Measurements from ENCODE around the gene TRMT44. TPM values are rescaled to one million over a fixed set of nuclear protein-coding genes. Genes with fewer than 3 reads are reported as not detected.

TRMT44 gene
- total RNA-seq, 4 donors from 2014 or later = 9.1 to 37.1 (median 22.5) TPM

DNA sequence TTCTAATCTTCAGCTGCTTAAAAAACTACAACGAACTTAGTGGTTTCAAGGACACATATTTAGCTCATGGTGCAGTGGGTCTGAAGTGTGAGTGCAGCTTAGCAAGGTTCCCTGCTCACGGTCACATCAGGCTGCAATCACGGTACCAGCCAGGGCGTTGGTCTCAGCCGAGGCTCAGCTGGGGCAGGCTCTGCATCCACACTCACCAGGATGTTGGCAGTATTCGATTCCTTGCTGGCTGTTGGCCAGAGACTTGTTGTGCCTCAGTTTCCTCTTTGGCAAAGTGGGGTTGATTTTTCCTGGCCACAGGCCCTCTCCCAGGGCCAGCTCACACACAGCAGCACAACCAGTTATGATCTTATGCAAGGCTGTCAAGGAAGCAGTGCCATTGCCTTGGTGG, 61.8 kb downstream of the TRMT44 start:
- TF ChIP-seq, protein P1, sequence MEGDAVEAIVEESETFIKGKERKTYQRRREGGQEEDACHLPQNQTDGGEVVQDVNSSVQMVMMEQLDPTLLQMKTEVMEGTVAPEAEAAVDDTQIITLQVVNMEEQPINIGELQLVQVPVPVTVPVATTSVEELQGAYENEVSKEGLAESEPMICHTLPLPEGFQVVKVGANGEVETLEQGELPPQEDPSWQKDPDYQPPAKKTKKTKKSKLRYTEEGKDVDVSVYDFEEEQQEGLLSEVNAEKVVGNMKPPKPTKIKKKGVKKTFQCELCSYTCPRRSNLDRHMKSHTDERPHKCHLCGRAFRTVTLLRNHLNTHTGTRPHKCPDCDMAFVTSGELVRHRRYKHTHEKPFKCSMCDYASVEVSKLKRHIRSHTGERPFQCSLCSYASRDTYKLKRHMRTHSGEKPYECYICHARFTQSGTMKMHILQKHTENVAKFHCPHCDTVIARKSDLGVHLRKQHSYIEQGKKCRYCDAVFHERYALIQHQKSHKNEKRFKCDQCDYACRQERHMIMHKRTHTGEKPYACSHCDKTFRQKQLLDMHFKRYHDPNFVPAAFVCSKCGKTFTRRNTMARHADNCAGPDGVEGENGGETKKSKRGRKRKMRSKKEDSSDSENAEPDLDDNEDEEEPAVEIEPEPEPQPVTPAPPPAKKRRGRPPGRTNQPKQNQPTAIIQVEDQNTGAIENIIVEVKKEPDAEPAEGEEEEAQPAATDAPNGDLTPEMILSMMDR (IDR thresholded peaks at IDR 0.05; ENCODE audit: low read depth) = no peak

DNA sequence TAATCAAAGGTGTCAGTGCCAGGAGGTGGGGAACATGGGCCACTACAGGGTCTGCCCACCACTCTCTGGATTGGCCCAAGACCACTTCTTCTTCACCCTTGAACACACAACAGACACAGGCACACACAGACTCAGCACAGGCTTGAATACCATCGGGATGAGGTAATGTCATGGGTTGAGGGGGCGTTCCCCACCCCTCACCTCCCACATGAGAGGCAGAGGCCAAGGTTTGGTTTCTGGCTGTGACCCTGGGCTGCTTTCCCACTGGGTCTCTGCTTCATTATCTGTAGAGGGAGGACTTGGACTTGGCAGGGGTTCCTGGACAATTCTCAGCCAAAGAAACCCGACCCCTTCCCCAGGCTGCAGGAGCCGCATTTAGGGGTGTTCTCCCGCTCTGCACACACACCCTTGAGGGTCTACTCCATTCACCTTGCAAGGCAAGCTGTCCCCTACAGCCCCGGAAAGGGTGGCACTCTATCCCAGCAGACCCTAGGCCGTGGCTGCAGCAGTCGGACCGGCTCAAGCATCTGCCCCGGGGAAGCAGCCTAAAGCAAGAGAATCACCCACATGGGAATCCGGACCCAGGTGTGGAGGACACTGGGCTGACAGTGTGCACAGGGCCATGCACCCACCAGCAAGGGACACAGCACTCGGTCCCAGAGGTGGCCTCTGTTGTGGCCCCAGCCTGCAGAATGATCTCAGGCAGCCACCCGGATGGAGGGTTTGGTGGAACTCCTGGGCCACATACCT, 62.4 kb downstream of the TRMT44 start:
- TF ChIP-seq, protein P1 (IDR thresholded peaks at IDR 0.05; ENCODE audit: low read depth) = no peak

DNA sequence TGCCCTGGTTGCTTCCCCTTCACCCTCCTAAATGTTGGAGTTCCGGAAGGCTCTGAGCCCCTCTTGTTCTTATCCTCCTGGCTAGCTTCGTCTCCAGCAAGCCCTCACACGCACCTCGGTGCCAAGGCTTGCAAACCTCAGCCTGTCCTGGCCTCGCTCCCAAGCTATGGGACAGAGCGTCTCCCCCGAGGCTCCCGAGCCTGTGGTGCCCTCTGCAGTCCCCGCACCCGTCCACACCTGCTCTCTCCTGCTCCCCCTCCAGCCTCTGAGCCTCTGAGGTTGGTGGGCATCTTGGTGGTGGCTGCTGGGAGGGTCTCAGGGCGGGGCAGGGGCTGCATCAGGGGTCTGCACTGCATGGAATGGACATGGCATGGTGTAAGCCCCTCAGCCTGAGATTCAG, 63.2 kb downstream of the TRMT44 start:
- TF ChIP-seq, protein P1 (IDR thresholded peaks at IDR 0.05; ENCODE audit: low read depth) = no peak

DNA sequence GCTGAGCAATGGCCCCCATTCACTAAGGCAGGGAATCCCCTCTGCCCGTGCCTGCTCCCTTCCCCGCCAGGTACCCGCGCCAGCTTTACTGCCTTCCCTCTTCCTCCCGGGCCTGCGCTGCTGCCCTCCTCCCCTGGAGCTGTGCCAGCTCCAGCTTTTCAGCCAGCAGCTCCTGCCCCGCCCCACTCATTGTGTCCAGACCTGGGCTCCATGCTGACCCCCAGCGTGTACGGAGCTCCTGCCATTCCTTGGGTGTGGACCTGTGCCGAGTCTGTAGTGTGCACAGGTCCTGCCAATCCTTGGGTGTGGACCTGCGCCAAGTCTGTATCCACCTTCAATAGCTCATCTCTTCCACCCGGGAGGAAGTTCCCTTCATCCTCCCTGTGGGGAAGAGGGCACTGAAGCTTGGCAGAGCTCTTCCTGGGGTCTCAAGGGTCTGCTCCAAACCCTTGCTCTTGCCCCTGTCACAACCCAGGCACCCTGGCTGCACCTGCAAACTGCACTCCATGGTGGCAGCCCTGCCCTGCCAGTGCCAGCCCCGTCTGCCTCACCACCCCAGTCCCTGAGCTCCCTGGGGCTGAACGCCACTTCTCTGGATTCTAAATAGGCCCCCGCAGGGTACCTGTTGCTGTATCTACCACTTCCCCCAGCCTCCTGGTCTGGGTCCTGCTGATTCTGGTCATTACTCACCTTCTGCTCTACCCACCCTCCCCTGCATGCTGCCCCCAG, 63.9 kb downstream of the TRMT44 start:
- TF ChIP-seq, protein P1 (IDR thresholded peaks at IDR 0.05; ENCODE audit: low read depth) = no peak

DNA sequence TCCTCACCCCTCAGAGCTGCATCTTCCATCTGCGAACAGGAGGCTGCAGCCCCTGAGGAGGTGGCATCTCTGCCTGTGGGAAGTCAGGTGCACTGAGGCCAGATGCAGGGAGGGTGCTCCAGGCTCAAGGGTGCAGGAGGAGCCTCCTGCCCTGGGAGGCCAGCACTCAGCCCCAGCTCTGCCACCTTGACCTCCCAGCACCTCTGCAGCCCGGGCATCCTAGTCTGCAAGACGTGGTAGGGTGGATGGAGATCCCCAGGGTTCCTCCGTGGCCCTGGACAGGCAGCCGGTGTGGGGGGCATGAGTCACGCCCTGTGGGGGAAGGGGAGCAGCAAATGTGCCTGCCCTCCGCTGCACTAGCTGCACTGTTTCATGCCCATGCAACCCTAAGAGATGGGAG, 64.7 kb downstream of the TRMT44 start:
- TF ChIP-seq, protein P1 (IDR thresholded peaks at IDR 0.05; ENCODE audit: low read depth) = no peak

DNA sequence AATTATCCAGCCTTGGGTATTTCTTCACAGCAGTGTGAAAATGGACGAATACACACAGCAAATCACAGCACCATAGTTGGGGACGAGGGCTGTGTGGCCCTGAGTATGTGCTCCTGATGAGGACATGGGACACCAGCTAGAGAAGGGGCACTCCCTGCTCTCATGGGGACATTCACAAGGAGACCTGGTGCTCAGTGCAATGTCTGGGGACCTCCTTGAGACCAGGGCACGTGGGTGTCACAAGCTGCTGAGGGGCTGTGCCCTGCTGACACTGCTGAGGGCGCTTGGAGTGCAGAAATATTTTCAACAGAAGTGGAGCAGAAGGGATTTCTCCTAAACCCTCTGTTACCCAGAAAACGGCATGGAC, 65.4 kb downstream of the TRMT44 start:
- TF ChIP-seq, protein P1 (IDR thresholded peaks at IDR 0.05; ENCODE audit: low read depth) = no peak

DNA sequence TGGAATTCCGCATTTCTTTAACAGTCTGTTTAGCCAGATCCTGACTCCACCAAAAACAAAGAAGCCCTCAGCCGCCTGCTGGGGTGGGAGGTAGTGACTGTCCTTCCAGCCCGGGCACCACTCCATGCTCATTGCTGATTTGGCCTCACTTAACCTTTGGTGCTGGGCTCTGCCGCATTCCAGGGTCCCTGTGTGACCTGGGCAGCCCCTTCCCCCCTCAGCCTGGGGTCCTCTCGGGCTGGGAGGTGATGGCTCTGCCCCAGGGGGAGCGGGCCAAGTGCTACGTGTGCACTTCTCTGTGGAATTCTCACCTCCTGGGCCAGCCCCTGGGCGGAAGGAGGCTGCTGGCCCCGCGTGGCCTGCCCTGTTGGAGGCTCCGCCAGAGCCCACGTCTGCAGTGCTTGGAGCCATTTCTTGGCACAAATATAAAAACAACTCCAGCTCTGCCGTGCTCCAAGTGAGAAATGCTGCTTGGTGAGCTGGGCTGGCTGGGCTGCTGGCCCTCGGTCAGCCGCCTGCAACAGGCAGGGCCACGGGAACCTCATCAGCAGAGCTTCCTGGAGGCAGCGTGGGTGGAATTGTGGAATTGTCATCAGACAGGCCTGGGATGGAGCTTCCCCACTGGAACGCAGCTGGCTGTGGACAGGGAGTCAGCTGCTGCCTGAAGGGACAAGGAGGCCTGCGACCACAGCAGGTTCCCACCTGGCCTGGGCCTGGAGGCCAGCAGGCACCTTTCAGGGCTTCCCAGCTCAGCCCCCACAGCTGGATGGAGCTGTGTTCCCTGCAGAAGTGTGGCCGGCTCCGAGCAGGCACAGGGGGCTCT, 66.0 kb downstream of the TRMT44 start:
- TF ChIP-seq, protein P1 (IDR thresholded peaks at IDR 0.05; ENCODE audit: low read depth) = no peak
